Measurements from ENCODE around the gene SIDT2. TPM values are rescaled to one million over a fixed set of nuclear protein-coding genes. Genes with fewer than 3 reads are reported as not detected.

Gene SIDT2
- total RNA-seq, 4 donors from 2014 or later = 31.8 to 54.5 (median 42.3) TPM

- intact Hi-C loops (cut with DNase I) = loop anchor here (5.0 kb wide), 1 partner anchor 35 kb away; no protein-coding TSS in a partner anchor
- WGBS, 2 donors = 78 to 83% methylated on average over 6 of the region's 6 CpGs
- Histone ChIP-seq H3K4me1 (no peaks in the 10 kb centered on the region), H3K9me3 (no peaks in the 10 kb centered on the region), H3K36me3 (peaks cover 37 to 44% of the 10 kb centered on the region in 2 donors), H3K4me3 (replicated peaks in 1 of 3) (no peak overlapping the region), H3K27me3 (no peaks in the 10 kb centered on the region), H3K27ac (no peak overlapping the region)
- DNase-seq = peak in 1 of 2 donors; percentile 0
- TF ChIP-seq, protein P1, sequence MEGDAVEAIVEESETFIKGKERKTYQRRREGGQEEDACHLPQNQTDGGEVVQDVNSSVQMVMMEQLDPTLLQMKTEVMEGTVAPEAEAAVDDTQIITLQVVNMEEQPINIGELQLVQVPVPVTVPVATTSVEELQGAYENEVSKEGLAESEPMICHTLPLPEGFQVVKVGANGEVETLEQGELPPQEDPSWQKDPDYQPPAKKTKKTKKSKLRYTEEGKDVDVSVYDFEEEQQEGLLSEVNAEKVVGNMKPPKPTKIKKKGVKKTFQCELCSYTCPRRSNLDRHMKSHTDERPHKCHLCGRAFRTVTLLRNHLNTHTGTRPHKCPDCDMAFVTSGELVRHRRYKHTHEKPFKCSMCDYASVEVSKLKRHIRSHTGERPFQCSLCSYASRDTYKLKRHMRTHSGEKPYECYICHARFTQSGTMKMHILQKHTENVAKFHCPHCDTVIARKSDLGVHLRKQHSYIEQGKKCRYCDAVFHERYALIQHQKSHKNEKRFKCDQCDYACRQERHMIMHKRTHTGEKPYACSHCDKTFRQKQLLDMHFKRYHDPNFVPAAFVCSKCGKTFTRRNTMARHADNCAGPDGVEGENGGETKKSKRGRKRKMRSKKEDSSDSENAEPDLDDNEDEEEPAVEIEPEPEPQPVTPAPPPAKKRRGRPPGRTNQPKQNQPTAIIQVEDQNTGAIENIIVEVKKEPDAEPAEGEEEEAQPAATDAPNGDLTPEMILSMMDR (IDR thresholded peaks at IDR 0.05) = no peak
- no peak for TF ChIP-seq POLR2A (IDR thresholded peaks at IDR 0.05)
Observed at GRCh38 chr11:117187007-117187406, 8.5 kb downstream of the SIDT2 start.

- DNase-seq = peak in 1 of 2 donors; percentile 0
- H3K9me3 ChIP-seq = no peaks in the 10 kb centered on the region
- H3K4me1 ChIP-seq = no peaks in the 10 kb centered on the region
- no peak for TF ChIP-seq POLR2A (IDR thresholded peaks at IDR 0.05)
- TF ChIP-seq, protein P1 (IDR thresholded peaks at IDR 0.05) = no peak
- H3K4me3 ChIP-seq (replicated peaks in 1 of 3) = no peak overlapping the region
- no peaks in the 10 kb centered on the region for H3K27me3 ChIP-seq
- 93 to 94% methylated on average over 13 of the region's 13 CpGs for WGBS, 2 donors
- peaks cover 37 to 45% of the 10 kb centered on the region in 2 donors for H3K36me3 ChIP-seq
- no peak overlapping the region for H3K27ac ChIP-seq
- intact Hi-C loops (cut with DNase I) = loop anchor here (5.0 kb wide), 1 partner anchor 35 kb away; no protein-coding TSS in a partner anchor
Observed at GRCh38 chr11:117187428-117187798, 8.9 kb downstream of the SIDT2 start.

- H3K4me3 ChIP-seq (replicated peaks in 1 of 3) = no peak overlapping the region
- no peak overlapping the region for H3K27ac ChIP-seq
- peaks cover 37 to 45% of the 10 kb centered on the region in 2 donors for H3K36me3 ChIP-seq
- DNase-seq = peak in 1 of 2 donors; percentile 2
- no peaks in the 10 kb centered on the region for H3K27me3 ChIP-seq
- no peaks in the 10 kb centered on the region for H3K4me1 ChIP-seq
- intact Hi-C loops (cut with DNase I) = loop anchor here (5.0 kb wide), 1 partner anchor 36 kb away; no protein-coding TSS in a partner anchor
- WGBS, 2 donors = 93% methylated on average over 15 of the region's 16 CpGs
- TF ChIP-seq, protein P1 (IDR thresholded peaks at IDR 0.05) = no peak
- no peaks in the 10 kb centered on the region for H3K9me3 ChIP-seq
Observed at GRCh38 chr11:117187799-117188481, 9.4 kb downstream of the SIDT2 start.

DNA sequence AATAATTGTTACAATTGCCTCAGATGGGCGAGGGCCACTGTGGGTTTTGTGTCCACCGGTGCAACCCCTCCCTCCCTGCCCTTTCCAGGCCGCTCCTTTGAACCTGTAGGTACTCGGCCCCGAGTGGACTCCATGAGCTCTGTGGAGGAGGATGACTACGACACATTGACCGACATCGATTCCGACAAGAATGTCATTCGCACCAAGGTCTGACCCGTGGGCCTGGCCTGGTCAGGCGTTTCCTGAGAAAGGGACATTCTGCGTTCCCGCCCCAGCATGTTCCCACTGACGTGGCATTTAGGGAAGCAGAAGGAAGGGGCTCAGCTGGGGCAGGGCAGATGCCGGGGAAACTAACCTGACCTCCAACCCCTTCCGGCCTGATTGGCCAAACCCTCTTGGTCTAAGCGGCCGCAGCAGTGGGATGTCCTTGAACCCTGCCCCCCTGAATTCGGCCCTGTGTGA is 10.1 kb downstream of the SIDT2 start:
- H3K9me3 ChIP-seq = no peaks in the 10 kb centered on the region
- H3K27me3 ChIP-seq = no peaks in the 10 kb centered on the region
- TF ChIP-seq POLR2A (IDR thresholded peaks at IDR 0.05) = no peak
- TF ChIP-seq, protein P1 (IDR thresholded peaks at IDR 0.05) = no peak
- peak in 1 of 2 donors; percentile 11 for DNase-seq
- WGBS, 2 donors = 84 to 89% methylated on average over 16 to 20 of the region's 20 CpGs
- no peak overlapping the region for H3K4me3 ChIP-seq (replicated peaks in 1 of 3)
- no peak overlapping the region for H3K27ac ChIP-seq
- intact Hi-C loops (cut with DNase I) = loop anchor here (5.0 kb wide), 1 partner anchor 36 kb away; no protein-coding TSS in a partner anchor
- H3K4me1 ChIP-seq = no peaks in the 10 kb centered on the region
- H3K36me3 ChIP-seq = peaks cover 42 to 49% of the 10 kb centered on the region in 2 donors
